Vagina (tissue), 2 donors: ENCODE measurements around the gene CNPY3. TPM values are rescaled to one million over a fixed set of nuclear protein-coding genes. Genes with fewer than 3 reads are reported as not detected.

ENCODE experiments used
- DNase-seq, 2 donors: peaks; one replicate each; pipeline ENCODE4 v3.0.0-alpha.2; 2017; ENCODE audit errors: extremely low spot score in 2 of 2
- H3K27ac ChIP-seq: fragments of 200-600 bp; sonication (generic); one replicate; pipeline ENCODE4 v1.5.1; 2019
- H3K27me3 ChIP-seq: fragments of 200-600 bp; sonication (generic); one replicate; pipeline ENCODE4 v1.5.1; 2019
- H3K36me3 ChIP-seq, 2 donors: fragments of 200-600 bp; sonication (generic); one replicate each; pipeline ENCODE4 v1.5.1; 2017 to 2019
- H3K4me1 ChIP-seq: fragments of 200-600 bp; sonication (generic); one replicate; pipeline ENCODE4 v1.5.1; 2019
- H3K4me3 ChIP-seq, 2 donors: fragments of 200-600 bp; sonication (generic); 1 replicate in 1 of 2; 2 replicates in 1 of 2; pipeline ENCODE4 v1.5.1; 2016 to 2019
- H3K9me3 ChIP-seq: fragments of 200-600 bp; sonication (generic); one replicate; pipeline ENCODE4 v1.5.1; 2019
- POLR2A ChIP-seq, 2 donors: fragments of 450-650 bp; IDR thresholded peaks; one replicate each; pipeline ENCODE4 v1.6.1; 2017; ENCODE audit warnings: antibody characterized with exemption in 2 of 2, mild to moderate bottlenecking in 2 of 2, moderate library complexity in 2 of 2
- POLR2AphosphoS5 ChIP-seq, 2 donors: sonication (generic); formaldehyde crosslinking; IDR thresholded peaks; one replicate each; pipeline ENCODE4 v1.9.0; 2017; ENCODE audit warnings: antibody characterized with exemption in 2 of 2, mild to moderate bottlenecking in 2 of 2, low read depth in 1 of 2; ENCODE audit not compliant: insufficient read depth in 1 of 2
- intact Hi-C: fragments of 100-400 bp; cut with DNase I; formaldehyde crosslinking; loops from one replicate; pipeline ENCODE4 v1.15.1; 2023
- total RNA-seq: library from RNA; depleted of rRNA; stranded (reverse); fragments of >200 nt; gene quantifications from one replicate; pipeline ENCODE4 v1.2.3, GENCODE V29; 2016
- TF ChIP-seq, protein P1 (sequence below), 3 experiments: fragments of 450-650 bp in 2 of 3; fragments of 200-600 bp in 1 of 3; sonication (generic) in 1 of 3; IDR thresholded peaks; one replicate each; pipeline ENCODE4 v1.5.1; 2017 to 2019; ENCODE audit warnings: antibody characterized with exemption in 3 of 3, mild to moderate bottlenecking in 2 of 3, moderate library complexity in 2 of 3

CNPY3 gene
- total RNA-seq, 1 donor from 2014 or later: 30.2 TPM

DNA sequence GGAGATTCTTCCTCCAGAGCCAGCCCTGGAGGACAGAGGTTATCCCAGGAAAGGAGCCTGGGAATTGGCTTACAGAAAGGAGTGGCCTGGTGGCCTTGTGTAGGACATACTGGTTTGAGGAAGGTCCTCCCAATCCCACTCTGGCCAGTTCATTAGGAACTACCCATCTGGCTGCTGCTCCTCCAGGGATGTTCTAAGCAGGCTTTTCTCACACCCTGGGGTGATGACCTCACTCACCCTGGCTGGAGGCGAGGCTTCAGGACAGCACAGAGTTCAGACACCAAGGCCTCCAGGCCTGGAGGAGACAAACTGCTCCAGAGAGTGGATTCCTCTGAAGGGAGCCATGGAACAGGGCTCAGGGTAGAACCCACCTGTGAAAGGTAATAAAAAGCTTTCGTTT is 40.2 kb downstream of the CNPY3 start:
- Histone ChIP-seq H3K36me3 (peaks cover 0 to 30% of the 10 kb centered on the region in 2 donors), H3K27ac (no peak overlapping the region), H3K4me1 (no peaks in the 10 kb centered on the region), H3K4me3 (no peak overlapping the region), H3K27me3 (no peaks in the 10 kb centered on the region), H3K9me3 (no peaks in the 10 kb centered on the region)
- intact Hi-C loops: no loop called here
- no peak for DNase-seq
- TF ChIP-seq POLR2AphosphoS5 (IDR thresholded peaks at IDR 0.05; ENCODE audit: insufficient read depth in 1 of 2, low read depth in 1 of 2) (no peak), POLR2A (IDR thresholded peaks at IDR 0.05) (no peak)
- TF ChIP-seq, protein P1, sequence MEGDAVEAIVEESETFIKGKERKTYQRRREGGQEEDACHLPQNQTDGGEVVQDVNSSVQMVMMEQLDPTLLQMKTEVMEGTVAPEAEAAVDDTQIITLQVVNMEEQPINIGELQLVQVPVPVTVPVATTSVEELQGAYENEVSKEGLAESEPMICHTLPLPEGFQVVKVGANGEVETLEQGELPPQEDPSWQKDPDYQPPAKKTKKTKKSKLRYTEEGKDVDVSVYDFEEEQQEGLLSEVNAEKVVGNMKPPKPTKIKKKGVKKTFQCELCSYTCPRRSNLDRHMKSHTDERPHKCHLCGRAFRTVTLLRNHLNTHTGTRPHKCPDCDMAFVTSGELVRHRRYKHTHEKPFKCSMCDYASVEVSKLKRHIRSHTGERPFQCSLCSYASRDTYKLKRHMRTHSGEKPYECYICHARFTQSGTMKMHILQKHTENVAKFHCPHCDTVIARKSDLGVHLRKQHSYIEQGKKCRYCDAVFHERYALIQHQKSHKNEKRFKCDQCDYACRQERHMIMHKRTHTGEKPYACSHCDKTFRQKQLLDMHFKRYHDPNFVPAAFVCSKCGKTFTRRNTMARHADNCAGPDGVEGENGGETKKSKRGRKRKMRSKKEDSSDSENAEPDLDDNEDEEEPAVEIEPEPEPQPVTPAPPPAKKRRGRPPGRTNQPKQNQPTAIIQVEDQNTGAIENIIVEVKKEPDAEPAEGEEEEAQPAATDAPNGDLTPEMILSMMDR (IDR thresholded peaks at IDR 0.05): no peak

DNA sequence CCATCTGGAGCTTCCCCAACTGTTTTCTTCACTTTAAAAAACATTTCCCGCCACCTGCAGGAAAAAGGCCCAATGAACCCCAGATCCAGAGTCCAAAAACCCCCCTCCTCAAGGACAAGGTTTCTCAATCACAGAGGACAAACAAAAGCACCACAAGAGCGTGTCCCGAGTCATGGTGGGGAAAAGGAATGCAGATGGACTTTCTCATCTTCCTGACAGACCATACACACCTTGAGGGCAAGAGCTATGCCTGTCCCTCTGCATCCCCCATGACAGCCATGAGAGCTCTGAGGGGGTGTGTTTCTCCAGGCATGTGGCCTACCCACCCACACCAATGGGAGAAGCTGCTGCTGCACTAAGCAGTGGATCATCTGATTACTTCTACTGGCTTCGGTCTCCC is 40.7 kb downstream of the CNPY3 start:
- Histone ChIP-seq H3K4me3 (no peak overlapping the region), H3K36me3 (peaks cover 0 to 25% of the 10 kb centered on the region in 2 donors), H3K4me1 (no peaks in the 10 kb centered on the region), H3K27ac (no peak overlapping the region), H3K27me3 (no peaks in the 10 kb centered on the region), H3K9me3 (no peaks in the 10 kb centered on the region)
- no peak for TF ChIP-seq POLR2A (IDR thresholded peaks at IDR 0.05)
- TF ChIP-seq POLR2AphosphoS5 (IDR thresholded peaks at IDR 0.05; ENCODE audit: insufficient read depth in 1 of 2, low read depth in 1 of 2): no peak
- TF ChIP-seq, protein P1 (IDR thresholded peaks at IDR 0.05): no peak
- DNase-seq: no peak
- intact Hi-C loops: no loop called here

DNA sequence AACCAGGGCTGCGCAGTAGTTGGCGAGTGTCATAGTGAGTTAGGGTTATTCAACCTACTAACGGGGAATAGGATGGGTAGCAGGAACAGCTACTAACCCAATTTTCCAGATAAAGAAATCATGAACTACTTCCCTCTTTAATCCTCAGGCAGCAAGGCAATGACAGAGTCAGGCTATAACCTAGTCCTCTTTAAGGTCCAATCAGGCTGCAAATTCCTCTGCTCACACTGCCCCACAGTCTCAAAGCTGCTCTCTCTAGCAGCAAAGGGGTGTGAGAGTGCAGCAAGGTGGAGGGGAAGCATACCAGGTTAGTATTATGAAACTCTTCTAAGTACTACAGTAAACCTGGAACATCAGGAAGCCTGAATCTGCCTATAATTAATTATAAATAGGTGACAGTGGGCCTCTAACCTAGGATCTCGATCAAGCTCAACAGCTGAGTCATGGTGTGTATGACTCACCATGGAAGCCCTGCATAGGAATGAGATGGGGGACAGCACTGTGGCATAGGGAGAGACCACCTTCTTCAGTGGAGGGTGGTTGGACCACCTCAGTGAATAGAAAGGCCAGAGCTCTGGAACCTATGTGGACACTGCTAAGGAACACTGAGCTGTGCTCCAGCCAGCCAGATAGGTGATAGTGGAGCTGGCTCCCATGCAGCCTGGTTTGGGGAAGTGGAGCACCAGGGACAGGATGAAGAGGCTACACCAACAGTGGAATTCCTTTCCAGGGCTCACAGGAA is 41.8 kb downstream of the CNPY3 start:
- TF ChIP-seq, protein P1 (IDR thresholded peaks at IDR 0.05): no peak
- TF ChIP-seq POLR2A (IDR thresholded peaks at IDR 0.05) (no peak), POLR2AphosphoS5 (IDR thresholded peaks at IDR 0.05; ENCODE audit: insufficient read depth in 1 of 2, low read depth in 1 of 2) (no peak)
- no peak overlapping the region for H3K27ac ChIP-seq
- intact Hi-C loops: no loop called here
- peaks cover 6% of the 10 kb centered on the region for H3K4me1 ChIP-seq
- no peaks in the 10 kb centered on the region for H3K9me3 ChIP-seq
- H3K27me3 ChIP-seq: no peaks in the 10 kb centered on the region
- no peak for DNase-seq
- H3K4me3 ChIP-seq: no peak overlapping the region
- H3K36me3 ChIP-seq: peaks cover 0 to 24% of the 10 kb centered on the region in 2 donors

DNA sequence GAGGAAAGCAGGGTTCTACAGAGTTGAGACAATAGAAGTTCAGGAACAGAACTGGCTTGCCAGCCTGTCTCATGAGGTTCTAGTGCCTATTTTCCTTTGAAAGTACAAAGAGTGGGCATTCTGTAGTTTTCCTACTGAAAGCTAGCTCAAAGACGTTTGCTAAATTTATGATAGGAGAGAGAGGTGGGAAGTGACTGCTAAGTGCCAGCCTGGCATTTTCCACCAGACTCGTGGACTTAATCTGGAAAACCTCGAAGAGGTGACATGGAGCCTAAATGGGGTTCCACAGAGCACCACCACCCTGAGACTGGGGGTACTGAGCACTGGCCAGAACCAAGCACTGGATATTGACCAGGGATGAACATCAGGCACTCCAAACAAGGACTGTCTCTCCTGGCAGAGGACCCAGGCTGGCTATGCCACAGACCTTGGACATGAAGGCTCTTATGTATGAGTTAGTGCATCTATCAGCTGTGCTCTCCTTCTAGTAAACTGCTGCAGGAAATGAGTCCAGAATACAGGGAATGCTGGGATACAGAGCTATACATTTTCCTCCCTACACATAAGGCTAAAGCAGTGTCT is 42.6 kb downstream of the CNPY3 start:
- H3K4me3 ChIP-seq: no peak overlapping the region
- DNase-seq: no peak
- TF ChIP-seq POLR2A (IDR thresholded peaks at IDR 0.05) (no peak), POLR2AphosphoS5 (IDR thresholded peaks at IDR 0.05; ENCODE audit: insufficient read depth in 1 of 2, low read depth in 1 of 2) (no peak)
- TF ChIP-seq, protein P1 (IDR thresholded peaks at IDR 0.05): no peak
- no peak overlapping the region for H3K27ac ChIP-seq
- peaks cover 0 to 20% of the 10 kb centered on the region in 2 donors for H3K36me3 ChIP-seq
- H3K9me3 ChIP-seq: no peaks in the 10 kb centered on the region
- no peaks in the 10 kb centered on the region for H3K27me3 ChIP-seq
- H3K4me1 ChIP-seq: peaks cover 14% of the 10 kb centered on the region
- intact Hi-C loops: no loop called here

DNA sequence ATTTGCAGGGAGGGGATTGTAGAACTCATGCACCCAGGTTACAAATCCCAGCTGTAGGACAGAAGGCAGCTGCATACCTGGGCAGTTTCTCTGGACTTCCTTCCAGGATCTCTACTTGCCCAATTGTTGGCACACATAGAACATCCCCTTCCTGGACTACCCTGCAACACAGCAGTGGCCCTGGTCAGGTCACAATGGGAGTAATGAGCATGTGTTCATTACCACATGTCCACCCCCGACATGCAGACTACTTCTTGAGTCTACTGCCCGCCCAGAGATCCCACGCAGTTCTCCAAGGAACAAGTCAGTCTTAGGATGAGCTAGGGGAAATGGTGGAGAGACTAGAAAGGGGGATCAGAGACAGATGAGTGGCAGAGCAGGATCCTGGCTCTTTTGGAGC is 44.6 kb downstream of the CNPY3 start:
- Histone ChIP-seq H3K4me3 (no peak overlapping the region), H3K4me1 (peaks cover 27% of the 10 kb centered on the region), H3K27me3 (no peaks in the 10 kb centered on the region), H3K9me3 (no peaks in the 10 kb centered on the region), H3K36me3 (peaks cover 0 to 6% of the 10 kb centered on the region in 2 donors), H3K27ac (no peak overlapping the region)
- intact Hi-C loops: no loop called here
- TF ChIP-seq POLR2A (IDR thresholded peaks at IDR 0.05) (no peak), POLR2AphosphoS5 (IDR thresholded peaks at IDR 0.05; ENCODE audit: insufficient read depth in 1 of 2, low read depth in 1 of 2) (no peak)
- TF ChIP-seq, protein P1 (IDR thresholded peaks at IDR 0.05): no peak
- no peak for DNase-seq
